Right lobe of liver (tissue), 4 donors: ENCODE measurements around the gene RGS9.

ENCODE experiments used
- POLR2A ChIP-seq: fragments of 450-650 bp; IDR thresholded peaks from one replicate; pipeline ENCODE4 v1.6.1; 2017; ENCODE audit warnings: antibody characterized with exemption, mild to moderate bottlenecking
- TF ChIP-seq, protein P1 (sequence below), 4 donors: fragments of 200-600 bp in 3 of 4; fragments of 450-650 bp in 1 of 4; IDR thresholded peaks; one replicate each; pipeline versions ENCODE4 v1.5.1 to v1.8.0; 2016 to 2022; ENCODE audit warnings: antibody characterized with exemption in 4 of 4, mild to moderate bottlenecking in 2 of 4
- donor health status: DM: no; HTN: no; CAD: no.
- donor health status: DM: no; HTN: no; CAD: no.
- donor health status: DM: no; HTN: yes; CAD: no.

DNA sequence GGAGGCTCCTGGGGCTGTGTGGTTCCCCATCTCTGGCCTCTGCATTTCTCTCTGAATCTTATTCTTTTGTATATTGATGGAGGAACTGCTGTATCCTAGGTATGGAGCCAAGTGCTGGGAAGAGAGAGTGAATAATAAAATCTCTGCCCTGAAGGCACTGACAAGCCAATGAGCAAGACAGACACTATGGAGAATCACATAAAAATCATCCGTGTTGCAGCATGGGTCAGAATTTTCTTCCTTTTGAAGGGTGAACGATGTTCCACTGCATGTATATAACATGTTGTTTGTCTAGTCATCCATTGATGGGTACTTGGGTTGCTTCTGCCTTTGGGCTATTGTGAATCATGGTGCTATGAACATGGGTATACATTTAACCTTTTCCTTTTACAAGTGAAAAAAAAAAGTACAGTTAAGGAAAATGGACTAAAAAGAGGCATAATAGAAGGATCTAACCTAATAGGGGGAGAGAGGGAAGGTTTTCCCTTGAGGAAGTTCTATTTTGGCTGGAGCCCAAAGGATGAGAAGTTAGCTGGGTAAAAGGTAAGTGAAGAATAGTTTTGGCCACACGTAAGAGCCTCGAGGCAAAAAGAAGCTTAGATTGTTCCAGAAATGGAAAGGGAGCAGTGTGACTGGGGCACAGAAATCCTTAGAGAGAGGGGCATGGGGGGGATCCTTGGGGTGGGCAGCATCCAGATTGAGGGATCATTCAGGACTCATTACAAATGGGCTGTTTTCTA lies 48.4 kb upstream of the RGS9 start:
- TF ChIP-seq, protein P1, sequence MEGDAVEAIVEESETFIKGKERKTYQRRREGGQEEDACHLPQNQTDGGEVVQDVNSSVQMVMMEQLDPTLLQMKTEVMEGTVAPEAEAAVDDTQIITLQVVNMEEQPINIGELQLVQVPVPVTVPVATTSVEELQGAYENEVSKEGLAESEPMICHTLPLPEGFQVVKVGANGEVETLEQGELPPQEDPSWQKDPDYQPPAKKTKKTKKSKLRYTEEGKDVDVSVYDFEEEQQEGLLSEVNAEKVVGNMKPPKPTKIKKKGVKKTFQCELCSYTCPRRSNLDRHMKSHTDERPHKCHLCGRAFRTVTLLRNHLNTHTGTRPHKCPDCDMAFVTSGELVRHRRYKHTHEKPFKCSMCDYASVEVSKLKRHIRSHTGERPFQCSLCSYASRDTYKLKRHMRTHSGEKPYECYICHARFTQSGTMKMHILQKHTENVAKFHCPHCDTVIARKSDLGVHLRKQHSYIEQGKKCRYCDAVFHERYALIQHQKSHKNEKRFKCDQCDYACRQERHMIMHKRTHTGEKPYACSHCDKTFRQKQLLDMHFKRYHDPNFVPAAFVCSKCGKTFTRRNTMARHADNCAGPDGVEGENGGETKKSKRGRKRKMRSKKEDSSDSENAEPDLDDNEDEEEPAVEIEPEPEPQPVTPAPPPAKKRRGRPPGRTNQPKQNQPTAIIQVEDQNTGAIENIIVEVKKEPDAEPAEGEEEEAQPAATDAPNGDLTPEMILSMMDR (IDR thresholded peaks at IDR 0.05): no peak
- TF ChIP-seq POLR2A: no peak
